Ishikawa (cell line): ENCODE measurements around the gene EDN1.

Source experiments
- EP300 ChIP-seq: IDR thresholded peaks from 2 replicates; pipeline ENCODE4 v1.6.1; 2012; ENCODE audit warnings: borderline replicate concordance
- FOXM1 ChIP-seq: IDR thresholded peaks from 2 replicates; pipeline ENCODE4 v1.6.1; 2012; ENCODE audit warnings: low read depth, borderline replicate concordance
- TEAD4 ChIP-seq: IDR thresholded peaks from 2 replicates; pipeline ENCODE4 v1.6.1; 2012
- YY1 ChIP-seq: IDR thresholded peaks from 2 replicates; pipeline ENCODE4 v1.6.1; 2012; ENCODE audit warnings: low read depth

DNA sequence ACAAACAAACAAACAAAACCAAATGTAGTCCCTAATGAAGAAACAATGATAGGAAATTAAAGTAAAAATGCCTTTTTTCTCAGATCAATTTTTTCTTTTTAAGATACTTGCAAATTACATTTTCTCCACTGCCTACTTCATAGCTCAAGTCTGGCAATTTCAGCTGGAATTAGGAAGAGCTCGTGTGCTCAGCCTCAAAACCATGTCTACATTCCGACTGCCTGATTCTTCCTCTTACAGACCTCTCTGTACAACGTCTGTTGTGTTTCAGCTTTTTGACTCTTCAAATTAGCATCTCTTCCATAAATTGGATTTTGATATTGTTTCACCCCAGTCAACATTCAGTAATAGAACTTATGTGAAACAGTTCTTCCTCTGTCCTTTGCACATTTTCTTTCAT lies 9.3 kb upstream of the EDN1 start:
- TF ChIP-seq FOXM1, result no peak
- no peak for TF ChIP-seq TEAD4
- TF ChIP-seq YY1, result no peak
- no peak for TF ChIP-seq EP300
